GM12878 (cell line): Measurements from ENCODE around the gene GRM7. TPM values are rescaled to one million over a fixed set of nuclear protein-coding genes. Genes with fewer than 3 reads are reported as not detected.

Experiments used
- ATAC-seq: fragments of 200-7000 bp; cut with Tn5 transposase; 3 replicates; pipeline ENCODE4 v1.9.1; 2020; ENCODE audit warnings: mild to moderate bottlenecking, moderate library complexity
- BruUV-seq: library from RNA; stranded (reverse); fragments of 400-500 nt; replicated peaks from 2 replicates; lab custom pipeline; 2021; lab: Mats Ljungman, UMichigan
- CTCF ChIA-PET: fragments of 300-600 bp; sonication (Branson Sonifier 250); formaldehyde crosslinking; extraction: SDS; loops from one replicate; lab custom pipeline; 2021; ENCODE audit warnings: inconsistent platforms; lab: Yijun Ruan, JAX
- POLR2A ChIA-PET: fragments of 350-600 bp; formaldehyde crosslinking; extraction: SDS; loops from one replicate; lab custom pipeline; 2021; ENCODE audit warnings: inconsistent platforms; lab: Charles Lee
- RAD21 ChIA-PET: fragments of 300-600 bp; sonication (Branson Sonifier 250); formaldehyde crosslinking; loops from one replicate; lab custom pipeline; 2023; ENCODE audit warnings: antibody characterized with exemption; ENCODE audit not compliant: unreplicated experiment; lab: Charles Lee
- SMC1A ChIA-PET: fragments of 300-600 bp; sonication (Branson Sonifier 250); formaldehyde crosslinking; loops from one replicate; lab custom pipeline; 2023; ENCODE audit not compliant: unreplicated experiment, uncharacterized antibody; lab: Charles Lee
- DNase-seq: peaks from one replicate; pipeline ENCODE4 v3.0.0-alpha.2; 2011; ENCODE audit warnings: low read depth, low spot score
- FAIRE-seq: peaks from 3 replicates; lab custom pipeline; 2011; peaks lifted over from hg19 to GRCh38; lab: Jason Lieb, UNC
- H2AFZ ChIP-seq: 2 replicates; pipeline ENCODE4 v1.6.0; 2011; ENCODE audit warnings: low read depth, low read length, control low read depth; ENCODE audit not compliant: control insufficient read depth
- H3K27ac ChIP-seq: 2 replicates; pipeline ENCODE4 v1.5.1; 2011; ENCODE audit warnings: control low read depth; ENCODE audit not compliant: control insufficient read depth, insufficient read depth
- H3K27me3 ChIP-seq, 2 experiments: replicated peaks in 1 of 2; 2 replicates each; pipeline versions ENCODE4 v1.6.0 to v1.6.1; 2011; ENCODE audit warnings: low read length in 1 of 2; ENCODE audit not compliant: control insufficient read depth in 2 of 2, insufficient read depth in 2 of 2
- H3K36me3 ChIP-seq, 2 experiments: 2 replicates each; pipeline ENCODE4 v1.5.1; 2011; ENCODE audit warnings: low read length in 1 of 2; ENCODE audit not compliant: control insufficient read depth in 2 of 2, insufficient read depth in 2 of 2
- H3K4me1 ChIP-seq: 2 replicates; pipeline ENCODE4 v1.6.1; 2011; ENCODE audit warnings: mild to moderate bottlenecking, low read length, moderate library complexity, mixed read lengths; ENCODE audit not compliant: control insufficient read depth, insufficient read depth
- H3K4me2 ChIP-seq: 2 replicates; pipeline ENCODE4 v1.6.0; 2011; ENCODE audit warnings: control low read depth; ENCODE audit not compliant: control insufficient read depth, insufficient read depth
- H3K4me3 ChIP-seq: fragments of 200-600 bp; sonication (generic); 2 replicates; pipeline ENCODE4 v1.5.1; 2016
- H3K79me2 ChIP-seq: 2 replicates; pipeline ENCODE4 v1.6.0; 2011; ENCODE audit warnings: low read length; ENCODE audit not compliant: control insufficient read depth, insufficient read depth
- H3K9ac ChIP-seq: 2 replicates; pipeline ENCODE4 v1.8.0; 2011; ENCODE audit warnings: low read length, control low read depth, mixed read lengths; ENCODE audit not compliant: control insufficient read depth, insufficient read depth
- H3K9me3 ChIP-seq: replicated peaks from 3 replicates; pipeline ENCODE4 v1.5.1; 2011; ENCODE audit warnings: mild to moderate bottlenecking, low read length; ENCODE audit not compliant: control insufficient read depth, insufficient read depth
- H4K20me1 ChIP-seq: 2 replicates; pipeline ENCODE4 v1.6.0; 2011; ENCODE audit not compliant: control insufficient read depth, insufficient read depth
- CHD2 ChIP-seq: IDR thresholded peaks from 2 replicates; pipeline ENCODE4 v1.6.1; 2011; ENCODE audit warnings: low read depth, low read length, improper control_type of control experiment, borderline replicate concordance
- E4F1 ChIP-seq: fragments of 450-650 bp; IDR thresholded peaks from 2 replicates; pipeline ENCODE4 v1.6.1; 2018; ENCODE audit warnings: borderline replicate concordance, mild to moderate bottlenecking; ENCODE audit not compliant: partially characterized antibody
- IKZF2 ChIP-seq, 2 experiments: fragments of 450-650 bp; IDR thresholded peaks; 2 replicates each; pipeline ENCODE4 v1.6.1; 2017; ENCODE audit warnings: mild to moderate bottlenecking in 2 of 2, moderate library complexity in 2 of 2
- IRF4 ChIP-seq: IDR thresholded peaks from 2 replicates; pipeline ENCODE4 v1.6.1; 2011; ENCODE audit warnings: low read depth, low read length
- MXI1 ChIP-seq: fragments of 150-350 bp; IDR thresholded peaks from 2 replicates; pipeline ENCODE4 v1.6.1; 2011; ENCODE audit warnings: low read depth, mild to moderate bottlenecking, inconsistent platforms, low read length, improper control_type of control experiment
- MYB ChIP-seq: fragments of 150-350 bp; IDR thresholded peaks from 2 replicates; pipeline ENCODE4 v1.6.1; 2014; ENCODE audit warnings: mild to moderate bottlenecking, low read depth, low read length, borderline replicate concordance
- NBN ChIP-seq: fragments of 450-650 bp; IDR thresholded peaks from 2 replicates; pipeline ENCODE4 v1.6.1; 2016
- NFXL1 ChIP-seq: fragments of 450-650 bp; IDR thresholded peaks from 2 replicates; pipeline ENCODE4 v1.6.1; 2017; ENCODE audit warnings: antibody characterized with exemption, mild to moderate bottlenecking, borderline replicate concordance
- NKRF ChIP-seq: fragments of 450-650 bp; conservative IDR thresholded peaks from 2 replicates; pipeline ENCODE4 v1.6.1; 2017; ENCODE audit warnings: mild to moderate bottlenecking, moderate library complexity
- PML ChIP-seq: IDR thresholded peaks from 2 replicates; pipeline ENCODE4 v1.6.1; 2012; ENCODE audit warnings: low read length, inconsistent platforms
- POLR2A ChIP-seq: IDR thresholded peaks from 2 replicates; pipeline ENCODE4 v1.6.1; 2011; ENCODE audit warnings: low read depth, mild to moderate bottlenecking, low read length
- RELB ChIP-seq: fragments of 450-650 bp; IDR thresholded peaks from 2 replicates; pipeline ENCODE4 v1.6.1; 2017; ENCODE audit warnings: low read depth, mild to moderate bottlenecking, moderate library complexity
- SUZ12 ChIP-seq: fragments of 200-600 bp; sonication (generic); IDR thresholded peaks from one replicate; pipeline ENCODE4 v1.6.1; 2018; ENCODE audit warnings: antibody characterized with exemption, mild to moderate bottlenecking; ENCODE audit not compliant: unreplicated experiment
- USF2 ChIP-seq: IDR thresholded peaks from 2 replicates; pipeline ENCODE4 v1.6.1; 2011; ENCODE audit warnings: low read depth, low read length, improper control_type of control experiment, borderline replicate concordance
- ZNF384 ChIP-seq: IDR thresholded peaks from 2 replicates; pipeline ENCODE4 v1.6.1; 2012; ENCODE audit warnings: low read depth, mild to moderate bottlenecking, low read length, improper control_type of control experiment, borderline replicate concordance
- WGBS: methylation state at CpG from one replicate; pipeline ENCODE4 v1.1.6; 2016; ENCODE audit warnings: low lambda C conversion rate; ENCODE audit not compliant: insufficient replicate concordance, insufficient coverage; ENCODE audit errors: missing lambda C conversion rate; 5-methylcytosine and 5-hydroxymethylcytosine counted together
- in situ Hi-C: fragments of 300-500 bp; cut with MboI; formaldehyde crosslinking; loops from 9 replicates; pipeline ENCODE4 v1.14.3; 2018; ENCODE audit warnings: mixed read lengths
- intact Hi-C: fragments of 100-400 bp; cut with micrococcal nuclease; formaldehyde crosslinking; loops from one replicate; pipeline ENCODE4 v1.14.2; 2022; ENCODE audit not compliant: unreplicated experiment
- polyA plus RNA-seq, 11 experiments: library from polyadenylated mRNA; depleted of rRNA in 4 of 11; unstranded in 6 of 11; stranded (reverse) in 5 of 11; fragments of >200 nt; fragmentation: Nextera tagmentation in 4 of 11; fragmentation: Illumina TruSeq in 1 of 11; extraction: Ambion mirVana in 4 of 11; extraction: Trizol in 1 of 11; gene quantifications; 1 replicate in 1 of 11; 2 replicates in 10 of 11; pipeline versions ENCODE4 v1.2.1 to v1.2.3, GENCODE V29; 2011 to 2016; ENCODE audit warnings: inconsistent platforms in 2 of 11, missing spikeins in 2 of 11, low read depth in 1 of 11
- total RNA-seq, 4 experiments: library from RNA; depleted of rRNA in 3 of 4; stranded (reverse); fragments of >200 nt in 3 of 4; fragmentation: Illumina TruSeq in 1 of 4; extraction: Trizol in 1 of 4; gene quantifications; 2 replicates each; pipeline versions ENCODE4 v1.2.1 to v1.2.3, GENCODE V29; 2013 to 2021

GRM7 gene
- total and polyA plus RNA-seq, 10 of the 15 experiments (the other 5 are each of a cell fraction or from before 2014, with no cell fraction given): not detected

GRCh38 chr3:7226393-7226792 lies 365.5 kb downstream of the GRM7 start:
- Histone ChIP-seq H3K4me1 (no peaks in the 10 kb centered on the region), H3K27me3 (no peaks in the 10 kb centered on the region), H2AFZ (no peak overlapping the region), H3K4me3 (no peak overlapping the region), H3K27ac (no peak overlapping the region), H3K4me2 (no peak overlapping the region), H3K9me3 (no peaks in the 10 kb centered on the region), H3K9ac (no peak overlapping the region), H4K20me1 (no peaks in the 10 kb centered on the region), H3K36me3 (no peaks in the 10 kb centered on the region), H3K79me2 (no peaks in the 10 kb centered on the region)
- DNase-seq (no peak), ATAC-seq (no peak), FAIRE-seq (no peak)
- BruUV-seq: no TSS peak
- ChIA-PET SMC1A (no interaction called here), CTCF (no interaction called here), RAD21 (no interaction called here), POLR2A (no interaction called here)
- in situ Hi-C loops: no loop called here
- 22% methylated on average over 4 of the region's 4 CpGs for WGBS
- intact Hi-C loops: no loop called here
- TF ChIP-seq RELB: no peak
- no peak for TF ChIP-seq IKZF2 (IDR thresholded peaks at IDR 0.05)
- TF ChIP-seq PML: no peak
- TF ChIP-seq USF2: no peak
- no peak for TF ChIP-seq MXI1
- no peak for TF ChIP-seq NFXL1
- no peak for TF ChIP-seq CHD2
- TF ChIP-seq POLR2A: no peak
- no peak for TF ChIP-seq IRF4
- TF ChIP-seq NKRF: no peak
- TF ChIP-seq SUZ12: no peak
- TF ChIP-seq ZNF384: no peak
- no peak for TF ChIP-seq NBN
- no peak for TF ChIP-seq E4F1
- no peak for TF ChIP-seq MYB
